ENCODE results near the gene CPTP.

DNA sequence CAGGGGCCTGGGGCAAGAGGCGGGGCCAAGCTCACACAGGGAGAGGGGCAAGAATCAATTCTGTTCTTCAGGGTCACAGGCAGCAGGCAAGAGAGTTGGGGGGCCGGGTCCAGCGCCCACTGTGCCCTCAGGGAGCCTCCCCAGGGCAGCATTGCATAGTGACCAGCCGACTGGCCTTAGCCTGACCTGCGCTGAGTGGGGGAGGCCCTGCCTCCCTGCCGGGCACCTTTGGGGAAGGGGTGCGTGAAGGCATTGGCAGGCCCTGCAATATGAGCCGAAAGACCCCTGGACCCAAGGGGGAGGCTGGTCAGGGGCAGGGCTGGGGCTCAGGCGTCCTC, 32.2 kb upstream of the CPTP start:
- TF ChIP-seq, protein P1, sequence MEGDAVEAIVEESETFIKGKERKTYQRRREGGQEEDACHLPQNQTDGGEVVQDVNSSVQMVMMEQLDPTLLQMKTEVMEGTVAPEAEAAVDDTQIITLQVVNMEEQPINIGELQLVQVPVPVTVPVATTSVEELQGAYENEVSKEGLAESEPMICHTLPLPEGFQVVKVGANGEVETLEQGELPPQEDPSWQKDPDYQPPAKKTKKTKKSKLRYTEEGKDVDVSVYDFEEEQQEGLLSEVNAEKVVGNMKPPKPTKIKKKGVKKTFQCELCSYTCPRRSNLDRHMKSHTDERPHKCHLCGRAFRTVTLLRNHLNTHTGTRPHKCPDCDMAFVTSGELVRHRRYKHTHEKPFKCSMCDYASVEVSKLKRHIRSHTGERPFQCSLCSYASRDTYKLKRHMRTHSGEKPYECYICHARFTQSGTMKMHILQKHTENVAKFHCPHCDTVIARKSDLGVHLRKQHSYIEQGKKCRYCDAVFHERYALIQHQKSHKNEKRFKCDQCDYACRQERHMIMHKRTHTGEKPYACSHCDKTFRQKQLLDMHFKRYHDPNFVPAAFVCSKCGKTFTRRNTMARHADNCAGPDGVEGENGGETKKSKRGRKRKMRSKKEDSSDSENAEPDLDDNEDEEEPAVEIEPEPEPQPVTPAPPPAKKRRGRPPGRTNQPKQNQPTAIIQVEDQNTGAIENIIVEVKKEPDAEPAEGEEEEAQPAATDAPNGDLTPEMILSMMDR (IDR thresholded peaks at IDR 0.05; ENCODE audit: low read depth, low read length, missing input control): no peak
- TF ChIP-seq YY1 (IDR thresholded peaks at IDR 0.05) (no peak), JUND (IDR thresholded peaks at IDR 0.05) (no peak)
